Activated T-helper 1 cell treated with Interleukin-2 at 50 U/mL for 16 hours (primary cell): Measurements from ENCODE around the gene SVIL.
"Not testable (repeated sequence)": the region's sequence is repeated elsewhere in the genome, so short reads cannot be mapped to it uniquely, and the experiment has no call there.

Experiments
- DNase-seq: peaks from one replicate; pipeline ENCODE4 v3.0.0-alpha.2; 2020; ENCODE audit warnings: low read depth

SVIL gene

DNA sequence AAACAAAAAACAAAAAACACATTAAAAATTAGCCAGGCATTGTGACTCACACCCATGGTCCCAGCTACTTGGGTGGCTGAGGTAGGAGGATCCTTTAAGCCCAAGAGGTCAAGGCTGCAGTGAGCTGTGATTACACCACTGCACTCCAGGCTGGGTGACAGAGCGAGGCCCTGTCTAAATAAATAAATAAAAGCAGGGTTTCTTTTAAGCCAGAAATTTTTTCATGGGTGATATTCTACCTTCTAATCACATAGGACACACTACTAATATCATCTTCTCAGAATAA lies 14.2 kb upstream of the SVIL start:
- DNase-seq: no peak

- DNase-seq: no peak
These were observed 13.6 kb upstream of the SVIL start for GRCh38 chr10:29648114-29648982.

GRCh38 chr10:29647478-29647877 lies 12.7 kb upstream of the SVIL start:
- DNase-seq: no peak

GRCh38 chr10:29646960-29647461 lies 12.2 kb upstream of the SVIL start:
- no peak for DNase-seq

- no peak for DNase-seq
These were observed 11.6 kb upstream of the SVIL start for GRCh38 chr10:29646238-29646902.

DNA sequence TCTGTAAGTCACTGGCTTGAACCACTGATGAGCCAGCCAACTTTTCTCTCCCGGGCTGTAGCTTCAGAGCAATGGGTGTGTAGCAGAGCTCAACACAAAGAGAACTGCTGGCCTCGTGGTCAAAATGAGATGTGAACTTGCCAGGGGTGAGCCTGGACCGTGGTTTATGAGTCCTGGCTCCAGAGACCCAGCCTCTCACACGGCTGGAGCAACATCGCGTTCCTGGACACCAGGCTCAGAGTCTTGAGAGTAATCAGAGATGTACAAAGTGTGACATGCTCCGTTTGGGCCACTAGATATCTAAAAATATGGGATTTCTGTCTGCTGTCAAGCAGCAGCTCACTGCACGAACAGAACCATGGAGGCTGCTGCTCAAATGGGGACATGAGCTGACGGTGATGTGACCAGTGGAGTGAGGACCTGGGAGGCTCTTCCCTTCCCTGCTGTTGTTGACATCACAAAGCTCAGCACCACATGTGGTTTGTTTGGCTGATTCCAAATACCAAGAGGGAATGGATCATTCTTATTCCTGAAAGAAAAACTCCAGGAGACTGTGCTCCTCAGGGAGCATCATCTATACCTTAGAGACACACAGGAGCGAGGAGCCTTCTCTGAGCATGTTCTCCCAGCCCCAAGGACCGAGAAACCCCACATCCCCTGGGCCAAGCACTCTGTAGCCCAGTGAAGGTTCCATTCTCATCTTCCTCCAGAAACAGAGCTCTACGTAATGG lies 9.2 kb upstream of the SVIL start:
- DNase-seq: no peak

DNA sequence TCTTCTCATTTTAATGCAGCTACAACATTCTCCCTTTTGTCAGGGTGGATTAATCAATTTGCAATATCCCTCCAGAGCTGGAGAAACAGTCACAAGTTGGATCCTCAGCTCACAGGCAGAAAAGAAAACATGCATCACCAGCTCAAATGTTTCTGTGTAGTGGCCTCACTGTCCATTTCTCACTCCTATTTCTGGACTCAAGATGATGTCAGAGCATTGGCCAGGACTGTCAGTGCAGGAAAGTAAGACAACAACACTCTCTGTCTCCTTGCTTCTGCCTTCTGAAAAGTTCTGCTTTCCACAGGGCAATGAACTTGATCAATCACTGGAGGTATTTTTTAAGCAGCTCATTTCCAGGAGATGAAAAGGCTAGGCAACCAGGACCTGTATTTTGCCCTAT lies 8.2 kb upstream of the SVIL start:
- no peak for DNase-seq

- no peak for DNase-seq
These were observed 2.8 kb upstream of the SVIL start for GRCh38 chr10:29637537-29637936.

DNA sequence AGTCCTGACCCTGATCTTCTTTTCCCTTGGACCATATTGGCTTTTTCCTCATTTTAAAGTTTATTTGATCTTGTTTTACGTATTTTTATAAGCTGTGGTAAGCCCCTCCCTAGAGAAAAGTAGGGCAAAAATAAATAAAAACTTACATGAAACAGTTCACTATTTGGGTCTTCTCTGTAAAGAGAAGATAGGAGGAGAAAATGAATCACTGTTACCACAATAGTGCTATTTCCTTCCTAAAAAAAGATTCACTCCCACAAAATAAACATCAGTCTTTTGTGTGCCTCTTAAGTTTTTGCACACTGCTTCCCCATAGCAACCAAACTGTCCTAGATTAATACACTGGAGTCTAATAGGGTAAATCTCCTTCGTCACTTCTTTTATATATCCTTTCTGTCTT lies 1.4 kb upstream of the SVIL start:
- no peak for DNase-seq

DNA sequence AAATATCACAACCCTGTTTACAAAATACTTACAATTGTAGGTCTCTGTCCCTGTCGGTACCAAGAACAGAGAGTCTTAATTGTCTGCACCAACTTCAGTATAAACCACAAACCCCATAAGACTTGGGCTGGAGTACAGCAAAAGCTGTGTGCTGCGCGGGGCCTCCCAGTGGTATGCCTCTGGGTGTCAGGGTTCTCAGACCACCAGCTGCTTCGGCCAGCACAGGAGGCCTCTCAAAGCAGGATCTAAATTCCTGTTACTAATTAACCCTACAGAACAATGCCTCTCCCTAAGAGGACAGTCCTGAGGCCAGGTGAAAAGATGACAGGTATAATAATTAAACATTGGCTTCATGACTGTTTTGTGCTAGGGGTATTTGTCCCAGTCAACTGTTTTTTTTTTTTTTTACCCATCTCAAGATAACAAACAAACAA lies 957 bp upstream of the SVIL start:
- no peak for DNase-seq

- no peak for DNase-seq
These were observed 666 bp downstream of the SVIL start for GRCh38 chr10:29634105-29634504.

- DNase-seq: no peak
These were observed 3.8 kb downstream of the SVIL start for GRCh38 chr10:29631049-29631339.

DNA sequence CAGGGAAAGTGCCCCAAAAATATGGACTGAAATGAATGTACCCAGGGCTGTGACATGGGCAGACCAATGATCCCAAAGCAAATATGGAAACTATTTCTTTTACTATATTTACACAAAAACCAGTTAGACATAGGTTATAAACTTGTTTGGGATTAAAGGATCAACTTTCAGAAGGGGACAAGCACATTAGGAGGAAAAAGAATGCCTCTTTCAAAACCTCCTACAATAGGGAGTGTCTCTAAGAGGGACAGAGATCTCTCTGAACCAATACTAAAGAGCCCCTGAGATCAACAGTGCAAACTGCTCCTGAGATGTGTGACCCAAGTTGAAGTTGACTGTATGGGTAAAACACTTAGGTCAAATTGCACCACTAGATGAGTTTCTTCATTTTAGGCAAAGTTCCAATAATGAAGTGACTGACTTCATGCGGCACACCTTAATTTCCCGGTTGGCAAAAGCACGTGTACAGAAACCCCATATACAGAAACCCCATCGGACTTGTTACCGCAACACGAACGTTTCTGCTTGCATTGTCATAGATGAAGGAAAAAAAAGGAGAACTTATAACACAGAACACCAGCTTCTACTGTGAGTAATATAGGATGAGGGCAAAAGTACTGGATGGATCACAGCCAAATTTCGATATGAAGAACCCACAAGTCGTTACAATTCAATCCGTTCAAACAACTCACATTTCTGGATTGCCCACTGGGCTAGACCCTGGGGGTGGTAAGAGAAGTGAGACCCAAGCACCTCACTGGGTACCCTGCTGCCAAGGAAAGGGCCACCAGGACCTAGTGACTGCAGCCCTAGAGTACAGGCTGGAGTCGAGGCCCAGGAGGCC lies 4.3 kb downstream of the SVIL start:
- no peak for DNase-seq

DNA sequence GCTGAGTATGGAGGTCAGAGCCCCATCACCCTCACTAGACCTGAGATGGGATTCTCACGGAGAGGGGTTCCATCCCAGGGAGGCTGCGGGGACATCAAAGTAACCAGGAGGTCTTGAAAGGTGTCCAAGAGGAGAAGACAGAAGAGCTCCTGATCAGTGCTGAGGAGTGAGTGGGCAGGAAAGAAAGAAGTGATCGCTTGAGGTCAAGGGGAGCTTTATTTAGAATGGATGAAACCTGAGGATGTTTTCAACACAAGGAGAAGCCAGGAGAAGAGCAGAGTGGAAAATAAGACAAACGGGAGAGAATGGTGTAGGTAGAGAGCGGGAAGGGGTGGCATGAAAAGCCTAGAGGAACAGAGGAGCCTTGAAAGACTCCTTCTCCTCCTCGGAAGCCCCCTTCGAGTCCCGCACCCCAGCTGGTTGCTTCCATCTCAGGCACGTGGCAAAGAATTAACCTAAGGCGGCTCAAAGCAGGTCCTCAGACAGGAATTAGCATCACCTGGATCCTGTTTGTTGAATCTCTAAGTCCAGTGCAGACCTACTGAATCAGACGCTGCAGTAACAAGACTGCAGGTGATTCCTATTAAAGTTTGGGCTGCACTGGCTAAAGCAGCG lies 5.8 kb downstream of the SVIL start:
- DNase-seq: no peak

- DNase-seq: no peak
These were observed 6.5 kb downstream of the SVIL start for GRCh38 chr10:29628311-29628710.

DNA sequence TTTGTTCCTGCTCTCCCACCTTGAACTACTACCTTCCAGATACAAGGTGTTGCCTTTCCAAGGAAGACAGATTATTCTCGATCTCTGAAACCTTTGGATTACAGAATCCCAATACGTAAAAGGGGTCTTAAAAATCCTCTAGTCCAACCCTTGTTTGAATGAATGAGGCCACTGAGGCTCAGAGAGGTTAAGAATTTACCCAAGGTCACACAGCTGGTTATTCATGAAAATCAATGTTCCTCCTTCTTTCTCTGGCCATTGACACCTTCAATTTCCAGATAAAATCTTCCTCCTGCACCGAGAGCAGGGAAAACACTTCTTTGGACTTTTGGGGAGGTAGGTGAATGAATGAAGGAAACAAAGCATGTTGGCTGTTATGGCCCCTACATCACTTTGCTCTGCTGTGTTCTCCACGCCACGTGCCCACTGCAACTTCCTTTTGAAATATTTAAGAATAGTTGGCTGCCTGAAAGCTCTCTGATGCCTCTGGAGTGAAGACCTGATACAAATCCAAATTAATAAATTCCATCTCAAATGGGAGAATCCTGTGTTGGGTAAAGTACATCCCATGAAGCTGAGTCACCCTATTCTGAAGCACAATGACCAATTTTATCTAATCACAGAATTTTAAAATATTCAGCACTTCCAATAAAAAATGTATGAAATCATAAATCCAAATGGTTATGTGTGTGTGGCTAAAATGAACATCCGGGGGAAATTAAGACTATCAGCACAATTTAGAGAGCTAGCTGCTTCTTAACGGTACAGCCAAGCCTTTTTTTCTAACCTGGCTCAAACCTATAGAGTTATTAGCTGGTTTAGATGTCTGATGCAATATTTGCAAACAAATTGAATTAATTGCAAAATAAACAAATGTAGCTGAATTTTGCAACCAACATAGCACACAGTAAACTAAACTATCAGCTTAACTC lies 7.3 kb downstream of the SVIL start:
- no peak for DNase-seq

- DNase-seq: not testable (repeated sequence)
These were observed 10.4 kb downstream of the SVIL start for GRCh38 chr10:29624357-29624756.

DNA sequence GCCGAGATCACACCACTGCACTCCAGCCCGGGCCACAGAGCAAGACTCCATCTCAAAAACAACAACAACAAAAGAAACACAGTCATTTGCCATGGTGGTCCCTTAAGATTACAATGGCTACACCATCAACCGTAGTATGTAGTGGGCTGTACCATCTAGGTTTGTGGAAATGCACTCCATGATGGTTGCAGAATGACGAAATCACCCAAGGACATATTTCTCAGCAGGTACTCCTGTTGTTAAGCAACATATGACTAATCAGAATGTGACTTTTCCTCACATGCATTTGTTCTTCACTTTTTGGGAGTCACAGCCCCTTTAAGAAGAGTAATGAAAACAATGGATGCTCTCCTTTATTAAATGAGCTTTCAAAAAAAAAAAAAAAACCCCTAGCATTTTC lies 11.0 kb downstream of the SVIL start:
- DNase-seq: no peak

DNA sequence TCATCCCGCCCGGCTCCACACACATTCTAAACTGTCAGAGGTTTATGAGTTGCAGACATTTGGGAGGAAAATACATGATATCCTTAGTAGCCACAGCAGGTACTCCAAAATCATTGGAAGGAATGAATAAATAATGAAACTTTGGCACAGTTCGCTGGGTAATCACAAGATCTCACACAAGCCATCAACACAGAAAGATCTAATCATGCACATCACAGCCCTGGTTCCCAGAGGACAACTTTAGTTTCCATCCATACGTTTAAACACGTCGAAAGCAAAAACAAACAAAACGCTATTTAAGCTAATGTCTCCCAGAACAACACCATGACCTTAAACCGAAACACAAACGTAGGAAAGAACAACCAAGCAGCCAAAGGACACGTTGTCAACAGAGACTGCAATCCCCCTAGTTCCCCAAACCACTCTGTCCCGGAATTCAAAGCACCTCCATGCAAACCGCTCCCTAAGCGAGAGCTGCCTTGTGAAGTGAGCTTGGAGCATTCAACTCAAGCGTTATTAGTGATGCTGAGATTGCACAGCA lies 12.3 kb downstream of the SVIL start:
- DNase-seq: no peak

DNA sequence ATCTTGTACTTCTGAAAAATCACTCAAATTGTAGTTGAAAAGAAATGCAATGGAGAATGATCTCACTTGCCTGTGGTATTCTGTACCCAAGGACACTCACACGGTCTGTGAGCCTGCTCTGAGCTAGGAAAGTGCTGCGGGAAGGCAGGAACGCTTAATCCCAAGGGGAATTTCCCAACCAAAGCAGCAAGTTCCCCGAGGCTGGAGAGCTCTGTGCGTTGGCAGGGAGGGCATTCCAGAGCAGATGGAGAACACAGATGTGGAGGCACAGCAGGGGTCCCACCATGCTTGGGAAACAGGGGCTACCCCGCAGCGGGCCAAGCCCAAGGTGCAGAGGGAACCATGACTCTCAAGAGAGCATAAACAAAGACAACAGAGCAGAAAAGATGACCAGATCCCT lies 13.6 kb downstream of the SVIL start:
- no peak for DNase-seq
